Choroid plexus epithelial cell (primary cell): ENCODE data around the gene KRTAP20-4.

Experiments used
- DNase-seq: peaks from one replicate; pipeline ENCODE4 v3.0.0-alpha.2; 2010; ENCODE audit warnings: low read depth
- H3K4me3 ChIP-seq: 2 replicates; pipeline ENCODE4 v1.5.1; 2011; ENCODE audit warnings: low read depth, mild to moderate bottlenecking, control low read depth, low read length, moderate library complexity
- TF ChIP-seq, protein P1 (sequence below): conservative IDR thresholded peaks from 2 replicates; pipeline ENCODE4 v1.5.1; 2011; ENCODE audit warnings: low read depth, mild to moderate bottlenecking, control low read depth, inconsistent platforms, low read length, moderate library complexity

KRTAP20-4 gene

DNA sequence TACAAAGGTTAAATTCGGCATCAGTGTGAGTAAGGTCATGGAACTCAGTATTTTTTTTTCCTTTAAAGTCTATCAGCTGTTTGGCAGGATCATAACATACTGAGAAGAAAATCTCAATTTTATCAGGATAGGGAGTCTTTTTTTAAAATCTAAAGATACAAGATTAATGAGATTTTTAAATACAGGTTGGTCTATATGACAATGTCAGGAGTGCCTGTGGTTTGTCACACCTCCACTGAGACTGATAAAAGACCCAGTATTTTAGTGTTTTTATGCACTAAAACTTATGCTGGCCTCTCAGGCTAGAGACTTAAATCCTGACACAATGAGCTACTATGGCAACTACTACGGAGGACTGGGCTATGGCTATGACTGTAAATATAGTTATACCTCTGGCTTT lies 22.1 kb downstream of the KRTAP20-4 start, which contains the start of gene KRTAP20-3:
TSS of gene KRTAP20-3 (plus strand) at position 301 of the 400 bp plus-strand sequence.
- DNase-seq, result no peak
- TF ChIP-seq, protein P1, sequence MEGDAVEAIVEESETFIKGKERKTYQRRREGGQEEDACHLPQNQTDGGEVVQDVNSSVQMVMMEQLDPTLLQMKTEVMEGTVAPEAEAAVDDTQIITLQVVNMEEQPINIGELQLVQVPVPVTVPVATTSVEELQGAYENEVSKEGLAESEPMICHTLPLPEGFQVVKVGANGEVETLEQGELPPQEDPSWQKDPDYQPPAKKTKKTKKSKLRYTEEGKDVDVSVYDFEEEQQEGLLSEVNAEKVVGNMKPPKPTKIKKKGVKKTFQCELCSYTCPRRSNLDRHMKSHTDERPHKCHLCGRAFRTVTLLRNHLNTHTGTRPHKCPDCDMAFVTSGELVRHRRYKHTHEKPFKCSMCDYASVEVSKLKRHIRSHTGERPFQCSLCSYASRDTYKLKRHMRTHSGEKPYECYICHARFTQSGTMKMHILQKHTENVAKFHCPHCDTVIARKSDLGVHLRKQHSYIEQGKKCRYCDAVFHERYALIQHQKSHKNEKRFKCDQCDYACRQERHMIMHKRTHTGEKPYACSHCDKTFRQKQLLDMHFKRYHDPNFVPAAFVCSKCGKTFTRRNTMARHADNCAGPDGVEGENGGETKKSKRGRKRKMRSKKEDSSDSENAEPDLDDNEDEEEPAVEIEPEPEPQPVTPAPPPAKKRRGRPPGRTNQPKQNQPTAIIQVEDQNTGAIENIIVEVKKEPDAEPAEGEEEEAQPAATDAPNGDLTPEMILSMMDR, result no peak
- H3K4me3 ChIP-seq, result no peak within 1 kb of the TSS

DNA sequence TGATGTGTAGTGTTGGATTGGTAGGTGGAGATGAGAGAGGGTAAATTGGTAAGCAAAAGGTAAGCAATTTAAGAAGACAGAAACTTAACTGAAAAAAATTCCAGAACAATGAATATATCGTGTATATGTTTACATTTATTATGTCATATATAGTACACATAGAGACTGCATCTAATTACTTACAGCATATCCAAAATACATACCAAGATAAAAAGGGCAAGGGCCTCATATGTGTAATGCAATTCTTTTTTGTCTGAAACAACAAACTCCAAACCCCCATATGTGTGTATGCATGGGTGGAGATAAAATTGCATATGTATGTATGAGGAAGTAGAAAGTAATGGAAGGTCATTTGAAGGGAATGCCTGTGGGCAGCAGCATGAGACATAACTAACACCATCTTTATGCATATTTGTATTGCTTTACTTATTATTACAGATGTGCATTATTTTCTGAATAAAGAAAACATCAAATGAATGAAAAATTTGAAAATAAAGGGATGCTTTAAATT lies 26.5 kb downstream of the KRTAP20-4 start:
- TF ChIP-seq, protein P1, result no peak
- DNase-seq, result no peak
- H3K4me3 ChIP-seq, result no peak overlapping the region

DNA sequence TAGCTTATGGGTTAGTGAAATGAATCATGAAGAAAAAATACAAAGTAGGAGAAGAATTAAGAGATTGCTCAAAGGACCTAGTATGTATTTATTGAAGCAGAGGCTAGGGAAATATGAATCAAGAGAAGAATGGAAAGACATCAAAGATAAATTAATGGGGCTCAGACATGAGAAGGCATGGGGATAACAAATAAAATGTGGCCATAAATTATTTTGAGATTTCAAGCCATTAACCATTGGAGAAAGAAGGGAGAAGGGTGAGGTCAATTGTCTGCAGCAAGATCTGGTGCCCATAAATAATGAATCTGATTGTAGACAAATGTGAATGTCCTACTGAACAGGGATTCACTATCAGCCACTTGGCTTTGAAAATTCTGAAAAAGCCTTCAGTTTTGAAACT lies 32.5 kb downstream of the KRTAP20-4 start:
- TF ChIP-seq, protein P1, result no peak
- DNase-seq, result no peak

GRCh38 chr21:30668776-30669175 lies 48.3 kb downstream of the KRTAP20-4 start:
- H3K4me3 ChIP-seq, result no peak overlapping the region
- TF ChIP-seq, protein P1, result no peak

More for the DNA sequence above, 32.5 kb downstream of the KRTAP20-4 start:
- no peak overlapping the region for H3K4me3 ChIP-seq

More at GRCh38 chr21:30668776-30669175, 48.3 kb downstream of the KRTAP20-4 start:
- DNase-seq, result no peak
